ENCODE results near the gene CFAP251. TPM values are rescaled to one million over a fixed set of nuclear protein-coding genes. Genes with fewer than 3 reads are reported as not detected.

The CFAP251 gene
- total and polyA plus RNA-seq, 2 of the 8 experiments (the other 6 are each of a cell fraction or from before 2014, with no cell fraction given) = 1.8 to 2.9 TPM

DNA sequence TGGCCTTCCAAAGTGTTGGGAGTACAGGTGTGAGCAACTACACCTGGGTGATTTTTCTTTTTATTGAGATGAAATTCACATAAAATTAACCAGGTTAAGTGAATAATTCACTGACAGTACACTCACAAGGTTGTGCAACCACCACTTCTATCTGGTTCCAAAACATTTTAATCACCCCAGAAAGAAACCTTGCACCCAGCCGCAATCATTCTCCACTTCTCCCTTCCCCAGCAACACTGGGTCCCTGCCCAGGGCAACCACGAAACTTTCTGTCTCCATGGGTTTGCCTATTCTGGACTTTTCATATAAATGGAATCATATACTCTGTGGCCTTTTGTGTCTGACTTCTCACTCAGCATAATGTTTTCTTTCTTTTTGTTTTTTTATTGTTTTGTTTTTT is 133.9 kb downstream of the CFAP251 start (continued):
- TF ChIP-seq, protein P1, sequence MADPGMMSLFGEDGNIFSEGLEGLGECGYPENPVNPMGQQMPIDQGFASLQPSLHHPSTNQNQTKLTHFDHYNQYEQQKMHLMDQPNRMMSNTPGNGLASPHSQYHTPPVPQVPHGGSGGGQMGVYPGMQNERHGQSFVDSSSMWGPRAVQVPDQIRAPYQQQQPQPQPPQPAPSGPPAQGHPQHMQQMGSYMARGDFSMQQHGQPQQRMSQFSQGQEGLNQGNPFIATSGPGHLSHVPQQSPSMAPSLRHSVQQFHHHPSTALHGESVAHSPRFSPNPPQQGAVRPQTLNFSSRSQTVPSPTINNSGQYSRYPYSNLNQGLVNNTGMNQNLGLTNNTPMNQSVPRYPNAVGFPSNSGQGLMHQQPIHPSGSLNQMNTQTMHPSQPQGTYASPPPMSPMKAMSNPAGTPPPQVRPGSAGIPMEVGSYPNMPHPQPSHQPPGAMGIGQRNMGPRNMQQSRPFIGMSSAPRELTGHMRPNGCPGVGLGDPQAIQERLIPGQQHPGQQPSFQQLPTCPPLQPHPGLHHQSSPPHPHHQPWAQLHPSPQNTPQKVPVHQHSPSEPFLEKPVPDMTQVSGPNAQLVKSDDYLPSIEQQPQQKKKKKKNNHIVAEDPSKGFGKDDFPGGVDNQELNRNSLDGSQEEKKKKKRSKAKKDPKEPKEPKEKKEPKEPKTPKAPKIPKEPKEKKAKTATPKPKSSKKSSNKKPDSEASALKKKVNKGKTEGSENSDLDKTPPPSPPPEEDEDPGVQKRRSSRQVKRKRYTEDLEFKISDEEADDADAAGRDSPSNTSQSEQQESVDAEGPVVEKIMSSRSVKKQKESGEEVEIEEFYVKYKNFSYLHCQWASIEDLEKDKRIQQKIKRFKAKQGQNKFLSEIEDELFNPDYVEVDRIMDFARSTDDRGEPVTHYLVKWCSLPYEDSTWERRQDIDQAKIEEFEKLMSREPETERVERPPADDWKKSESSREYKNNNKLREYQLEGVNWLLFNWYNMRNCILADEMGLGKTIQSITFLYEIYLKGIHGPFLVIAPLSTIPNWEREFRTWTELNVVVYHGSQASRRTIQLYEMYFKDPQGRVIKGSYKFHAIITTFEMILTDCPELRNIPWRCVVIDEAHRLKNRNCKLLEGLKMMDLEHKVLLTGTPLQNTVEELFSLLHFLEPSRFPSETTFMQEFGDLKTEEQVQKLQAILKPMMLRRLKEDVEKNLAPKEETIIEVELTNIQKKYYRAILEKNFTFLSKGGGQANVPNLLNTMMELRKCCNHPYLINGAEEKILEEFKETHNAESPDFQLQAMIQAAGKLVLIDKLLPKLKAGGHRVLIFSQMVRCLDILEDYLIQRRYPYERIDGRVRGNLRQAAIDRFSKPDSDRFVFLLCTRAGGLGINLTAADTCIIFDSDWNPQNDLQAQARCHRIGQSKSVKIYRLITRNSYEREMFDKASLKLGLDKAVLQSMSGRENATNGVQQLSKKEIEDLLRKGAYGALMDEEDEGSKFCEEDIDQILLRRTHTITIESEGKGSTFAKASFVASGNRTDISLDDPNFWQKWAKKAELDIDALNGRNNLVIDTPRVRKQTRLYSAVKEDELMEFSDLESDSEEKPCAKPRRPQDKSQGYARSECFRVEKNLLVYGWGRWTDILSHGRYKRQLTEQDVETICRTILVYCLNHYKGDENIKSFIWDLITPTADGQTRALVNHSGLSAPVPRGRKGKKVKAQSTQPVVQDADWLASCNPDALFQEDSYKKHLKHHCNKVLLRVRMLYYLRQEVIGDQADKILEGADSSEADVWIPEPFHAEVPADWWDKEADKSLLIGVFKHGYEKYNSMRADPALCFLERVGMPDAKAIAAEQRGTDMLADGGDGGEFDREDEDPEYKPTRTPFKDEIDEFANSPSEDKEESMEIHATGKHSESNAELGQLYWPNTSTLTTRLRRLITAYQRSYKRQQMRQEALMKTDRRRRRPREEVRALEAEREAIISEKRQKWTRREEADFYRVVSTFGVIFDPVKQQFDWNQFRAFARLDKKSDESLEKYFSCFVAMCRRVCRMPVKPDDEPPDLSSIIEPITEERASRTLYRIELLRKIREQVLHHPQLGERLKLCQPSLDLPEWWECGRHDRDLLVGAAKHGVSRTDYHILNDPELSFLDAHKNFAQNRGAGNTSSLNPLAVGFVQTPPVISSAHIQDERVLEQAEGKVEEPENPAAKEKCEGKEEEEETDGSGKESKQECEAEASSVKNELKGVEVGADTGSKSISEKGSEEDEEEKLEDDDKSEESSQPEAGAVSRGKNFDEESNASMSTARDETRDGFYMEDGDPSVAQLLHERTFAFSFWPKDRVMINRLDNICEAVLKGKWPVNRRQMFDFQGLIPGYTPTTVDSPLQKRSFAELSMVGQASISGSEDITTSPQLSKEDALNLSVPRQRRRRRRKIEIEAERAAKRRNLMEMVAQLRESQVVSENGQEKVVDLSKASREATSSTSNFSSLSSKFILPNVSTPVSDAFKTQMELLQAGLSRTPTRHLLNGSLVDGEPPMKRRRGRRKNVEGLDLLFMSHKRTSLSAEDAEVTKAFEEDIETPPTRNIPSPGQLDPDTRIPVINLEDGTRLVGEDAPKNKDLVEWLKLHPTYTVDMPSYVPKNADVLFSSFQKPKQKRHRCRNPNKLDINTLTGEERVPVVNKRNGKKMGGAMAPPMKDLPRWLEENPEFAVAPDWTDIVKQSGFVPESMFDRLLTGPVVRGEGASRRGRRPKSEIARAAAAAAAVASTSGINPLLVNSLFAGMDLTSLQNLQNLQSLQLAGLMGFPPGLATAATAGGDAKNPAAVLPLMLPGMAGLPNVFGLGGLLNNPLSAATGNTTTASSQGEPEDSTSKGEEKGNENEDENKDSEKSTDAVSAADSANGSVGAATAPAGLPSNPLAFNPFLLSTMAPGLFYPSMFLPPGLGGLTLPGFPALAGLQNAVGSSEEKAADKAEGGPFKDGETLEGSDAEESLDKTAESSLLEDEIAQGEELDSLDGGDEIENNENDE (IDR thresholded peaks at IDR 0.05; ENCODE audit: insufficient replicate concordance, low read length) = no peak
- TF ChIP-seq SUZ12 (IDR thresholded peaks at IDR 0.05; ENCODE audit: low read length) (no peak), SIN3A (conservative IDR thresholded peaks at IDR 0.05 in 1 of 2, IDR thresholded peaks at IDR 0.05 in 1 of 2; ENCODE audit: low read depth in 1 of 2, low read length in 2 of 2) (no peak), RAD21 (IDR thresholded peaks at IDR 0.05 in 1 of 2, conservative IDR thresholded peaks at IDR 0.05 in 1 of 2; ENCODE audit: low read depth in 2 of 2, low read length in 2 of 2) (no peak), CEBPB (IDR thresholded peaks at IDR 0.05; ENCODE audit: low read depth, low read length) (no peak)

Measured in H1 (cell line).